Smooth muscle cell (in vitro differentiated cells): ENCODE data around the gene SEMA3F. TPM values are rescaled to one million over a fixed set of nuclear protein-coding genes. Genes with fewer than 3 reads are reported as not detected.

Experiments
- DNase-seq: peaks from one replicate; lab custom pipeline; 2025; ENCODE audit not compliant: unreplicated experiment; lab: John Stamatoyannopoulos, UW
- H2AFZ ChIP-seq: fragments of 200-600 bp; sonication (generic); 2 replicates; pipeline ENCODE4 v1.6.0; 2016; ENCODE audit warnings: antibody characterized with exemption, low read depth, mild to moderate bottlenecking
- H3F3A ChIP-seq: fragments of 200-600 bp; sonication (generic); 2 replicates; pipeline ENCODE4 v1.6.0; 2017; ENCODE audit warnings: antibody characterized with exemption, low read depth
- H3K27ac ChIP-seq: fragments of 200-600 bp; sonication (generic); 2 replicates; pipeline ENCODE4 v1.5.1; 2016; ENCODE audit warnings: low read depth, mild to moderate bottlenecking
- H3K27me3 ChIP-seq: fragments of 200-600 bp; sonication (generic); 2 replicates; pipeline ENCODE4 v1.6.1; 2016; ENCODE audit warnings: low read depth, mild to moderate bottlenecking
- H3K36me3 ChIP-seq: fragments of 200-600 bp; sonication (generic); 2 replicates; pipeline ENCODE4 v1.5.1; 2016; ENCODE audit warnings: low read depth
- H3K4me1 ChIP-seq: fragments of 200-600 bp; sonication (generic); 2 replicates; pipeline ENCODE4 v1.5.1; 2016; ENCODE audit warnings: low read depth
- H3K4me2 ChIP-seq: fragments of 200-600 bp; sonication (generic); 2 replicates; pipeline ENCODE4 v1.6.0; 2016; ENCODE audit warnings: mild to moderate bottlenecking
- H3K4me3 ChIP-seq: fragments of 200-600 bp; sonication (generic); 2 replicates; pipeline ENCODE4 v1.5.1; 2016; ENCODE audit warnings: mild to moderate bottlenecking
- H3K79me2 ChIP-seq: fragments of 200-600 bp; sonication (generic); 2 replicates; pipeline ENCODE4 v1.6.0; 2016; ENCODE audit warnings: low read depth, mild to moderate bottlenecking
- H3K9ac ChIP-seq: fragments of 200-600 bp; sonication (generic); 2 replicates; pipeline ENCODE4 v1.6.0; 2016; ENCODE audit warnings: low read depth
- H3K9me3 ChIP-seq: fragments of 200-600 bp; sonication (generic); replicated peaks from 2 replicates; pipeline ENCODE4 v1.5.1; 2016; ENCODE audit warnings: low read depth
- H4K20me1 ChIP-seq: fragments of 200-600 bp; sonication (generic); 2 replicates; pipeline ENCODE4 v1.6.0; 2016; ENCODE audit warnings: low read depth
- WGBS: methylation state at CpG from one replicate; pipeline ENCODE4 v1.1.7; 2016; ENCODE audit warnings: low lambda C conversion rate; 5-methylcytosine and 5-hydroxymethylcytosine counted together
- polyA plus RNA-seq: library from polyadenylated mRNA; unstranded; fragments of >200 nt; fragmentation: Nextera tagmentation; extraction: Ambion mirVana; gene quantifications from 2 replicates; pipeline ENCODE4 v1.2.1, GENCODE V29; 2016
- total RNA-seq: library from RNA; depleted of rRNA; stranded (reverse); fragments of >200 nt; gene quantifications from 2 replicates; pipeline ENCODE4 v1.2.3, GENCODE V29; 2014
- TF ChIP-seq, protein P1 (sequence below): fragments of 200-600 bp; sonication (generic); IDR thresholded peaks from 2 replicates; pipeline ENCODE4 v1.5.1; 2017; ENCODE audit warnings: borderline replicate concordance, mild to moderate bottlenecking, antibody characterized with exemption; ENCODE audit not compliant: insufficient read depth, poor library complexity, severe bottlenecking

SEMA3F gene
- total and polyA plus RNA-seq, 2 experiments from 2014 or later = 9.2 to 16.9 TPM

DNA sequence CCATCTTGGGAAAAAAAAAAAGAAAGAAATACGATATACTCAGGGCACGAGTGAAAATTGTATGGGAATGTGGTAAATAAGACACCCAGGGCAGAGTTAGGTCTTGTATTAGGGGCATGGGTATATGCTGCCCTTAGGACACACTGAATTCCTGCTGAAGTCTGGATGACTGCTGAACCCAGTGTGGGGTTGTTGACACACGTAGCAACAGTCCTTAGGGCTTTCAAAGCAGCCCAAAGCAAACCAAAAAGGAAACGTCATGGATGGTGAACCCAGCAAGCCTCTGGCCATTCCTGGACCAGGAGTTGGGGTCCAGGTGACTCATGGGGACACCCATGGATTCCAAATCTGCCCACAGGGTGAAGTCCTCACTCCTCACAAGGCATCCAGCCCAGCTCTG, 27.1 kb upstream of the SEMA3F start:
- Histone ChIP-seq H3K27me3 (no peaks in the 10 kb centered on the region), H3K4me1 (peaks cover 24% of the 10 kb centered on the region), H3K27ac (no peak overlapping the region), H3K36me3 (no peaks in the 10 kb centered on the region), H3K9me3 (no peaks in the 10 kb centered on the region), H3K79me2 (no peaks in the 10 kb centered on the region), H3K4me3 (no peak overlapping the region), H4K20me1 (no peaks in the 10 kb centered on the region), H3K4me2 (no peak overlapping the region), H2AFZ (no peak overlapping the region), H3F3A (no peaks in the 10 kb centered on the region), H3K9ac (no peak overlapping the region)
- no peak for DNase-seq
- TF ChIP-seq, protein P1, sequence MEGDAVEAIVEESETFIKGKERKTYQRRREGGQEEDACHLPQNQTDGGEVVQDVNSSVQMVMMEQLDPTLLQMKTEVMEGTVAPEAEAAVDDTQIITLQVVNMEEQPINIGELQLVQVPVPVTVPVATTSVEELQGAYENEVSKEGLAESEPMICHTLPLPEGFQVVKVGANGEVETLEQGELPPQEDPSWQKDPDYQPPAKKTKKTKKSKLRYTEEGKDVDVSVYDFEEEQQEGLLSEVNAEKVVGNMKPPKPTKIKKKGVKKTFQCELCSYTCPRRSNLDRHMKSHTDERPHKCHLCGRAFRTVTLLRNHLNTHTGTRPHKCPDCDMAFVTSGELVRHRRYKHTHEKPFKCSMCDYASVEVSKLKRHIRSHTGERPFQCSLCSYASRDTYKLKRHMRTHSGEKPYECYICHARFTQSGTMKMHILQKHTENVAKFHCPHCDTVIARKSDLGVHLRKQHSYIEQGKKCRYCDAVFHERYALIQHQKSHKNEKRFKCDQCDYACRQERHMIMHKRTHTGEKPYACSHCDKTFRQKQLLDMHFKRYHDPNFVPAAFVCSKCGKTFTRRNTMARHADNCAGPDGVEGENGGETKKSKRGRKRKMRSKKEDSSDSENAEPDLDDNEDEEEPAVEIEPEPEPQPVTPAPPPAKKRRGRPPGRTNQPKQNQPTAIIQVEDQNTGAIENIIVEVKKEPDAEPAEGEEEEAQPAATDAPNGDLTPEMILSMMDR = no peak
- 89% methylated on average over 4 of the region's 4 CpGs for WGBS

DNA sequence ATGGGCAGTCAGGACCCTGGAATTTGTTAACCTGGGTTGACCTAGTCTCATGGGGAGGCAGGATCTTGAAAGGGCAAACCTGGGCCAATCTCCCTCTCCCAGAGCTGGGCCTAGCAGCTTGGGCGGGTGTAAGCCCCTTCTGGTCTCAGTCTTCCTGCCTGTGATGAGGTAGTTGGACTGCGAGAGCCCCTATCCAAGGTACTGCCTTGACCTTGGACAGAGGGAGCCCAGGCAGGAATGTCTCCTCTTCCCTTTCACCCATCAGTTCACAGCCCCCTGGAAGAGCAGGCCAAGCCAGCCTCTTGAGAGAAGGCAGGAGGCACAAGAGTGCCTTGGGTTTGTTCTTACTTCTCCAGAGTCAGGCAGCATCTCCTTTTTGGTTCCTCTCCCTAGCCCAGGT, 24.7 kb upstream of the SEMA3F start:
- no peaks in the 10 kb centered on the region for H3K79me2 ChIP-seq
- no peaks in the 10 kb centered on the region for H3K36me3 ChIP-seq
- H3K27ac ChIP-seq = no peak overlapping the region
- no peak overlapping the region for H3K9ac ChIP-seq
- no peaks in the 10 kb centered on the region for H3F3A ChIP-seq
- H3K27me3 ChIP-seq = no peaks in the 10 kb centered on the region
- H3K4me2 ChIP-seq = no peak overlapping the region
- TF ChIP-seq, protein P1 = no peak
- H3K9me3 ChIP-seq = no peaks in the 10 kb centered on the region
- no peak overlapping the region for H2AFZ ChIP-seq
- no peak overlapping the region for H3K4me3 ChIP-seq
- peaks cover 17% of the 10 kb centered on the region for H3K4me1 ChIP-seq
- 95% methylated on average over 2 of the region's 2 CpGs for WGBS
- H4K20me1 ChIP-seq = no peaks in the 10 kb centered on the region
- no peak for DNase-seq

DNA sequence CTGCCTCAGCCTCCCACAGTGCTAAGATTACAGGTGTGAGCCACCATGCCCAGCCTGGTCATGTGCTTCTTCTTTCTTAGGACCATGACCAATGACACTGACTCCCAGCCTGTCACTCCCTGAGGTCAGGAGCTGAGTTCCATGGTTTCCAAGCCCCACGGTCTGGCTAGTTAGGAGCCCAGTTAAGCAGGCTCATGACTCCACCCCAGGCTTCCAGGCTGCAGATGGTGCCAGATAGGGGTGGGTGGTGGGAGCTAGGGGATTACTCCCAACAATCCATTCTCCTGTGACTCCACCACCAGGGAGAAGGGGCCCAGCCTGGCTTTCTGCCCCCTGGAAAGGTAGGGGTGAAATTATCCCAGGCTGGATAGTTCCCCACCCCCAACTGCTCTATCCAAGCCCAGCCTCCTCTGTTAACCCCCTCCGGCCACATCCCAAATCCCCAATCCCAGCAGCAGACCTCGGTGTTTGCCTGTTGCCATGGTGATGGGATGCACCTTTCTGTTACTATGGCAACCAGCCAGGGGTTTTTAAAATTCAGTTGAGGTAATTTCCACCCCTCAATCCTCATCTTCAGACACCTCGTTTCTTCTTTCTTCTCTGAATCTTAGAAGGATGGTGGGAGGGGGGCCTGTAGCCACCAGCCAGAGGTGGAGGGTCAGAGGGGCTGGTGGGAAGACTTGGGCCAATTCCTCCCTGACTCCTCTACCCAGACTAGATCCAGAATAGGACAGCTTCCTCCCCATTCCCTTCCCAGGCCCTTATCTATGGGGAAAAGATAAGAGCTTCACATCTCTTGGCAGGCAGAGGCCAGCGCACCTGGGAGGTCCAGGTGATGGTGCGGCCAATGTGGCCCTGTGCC, 22.5 kb upstream of the SEMA3F start:
- Histone ChIP-seq H3K36me3 (no peaks in the 10 kb centered on the region), H4K20me1 (no peaks in the 10 kb centered on the region), H3F3A (no peaks in the 10 kb centered on the region), H3K9ac (no peak overlapping the region), H3K4me1 (peaks cover 12% of the 10 kb centered on the region), H3K79me2 (no peaks in the 10 kb centered on the region), H3K4me2 (no peak overlapping the region), H3K9me3 (no peaks in the 10 kb centered on the region), H3K4me3 (no peak overlapping the region), H2AFZ (no peak overlapping the region), H3K27ac (no peak overlapping the region), H3K27me3 (no peaks in the 10 kb centered on the region)
- TF ChIP-seq, protein P1 = no peak
- WGBS = 72% methylated on average over 6 of the region's 6 CpGs
- no peak for DNase-seq

DNA sequence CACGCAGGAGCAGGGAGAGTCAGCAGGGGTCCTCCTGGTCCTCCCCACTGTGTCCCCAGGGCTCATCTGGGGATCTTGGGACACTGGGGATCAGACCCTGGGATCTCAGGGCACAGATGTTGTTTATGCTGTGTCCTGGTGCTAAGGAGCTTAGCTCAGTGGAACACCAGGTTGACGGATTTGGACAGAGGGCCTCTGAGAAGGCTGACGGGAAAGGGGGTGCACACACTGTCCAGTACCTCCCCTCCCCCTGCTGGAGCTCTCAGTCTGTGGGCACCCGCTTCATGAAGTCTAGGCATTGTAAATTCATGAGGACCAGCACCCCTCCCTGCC, 21.9 kb upstream of the SEMA3F start:
- Histone ChIP-seq H3K4me1 (peaks cover 18% of the 10 kb centered on the region), H3K4me2 (no peak overlapping the region), H3K9me3 (no peaks in the 10 kb centered on the region), H3K9ac (no peak overlapping the region), H3K36me3 (no peaks in the 10 kb centered on the region), H4K20me1 (no peaks in the 10 kb centered on the region), H2AFZ (no peak overlapping the region), H3K27me3 (no peaks in the 10 kb centered on the region), H3K79me2 (no peaks in the 10 kb centered on the region), H3F3A (no peaks in the 10 kb centered on the region), H3K4me3 (no peak overlapping the region), H3K27ac (no peak overlapping the region)
- DNase-seq = no peak
- TF ChIP-seq, protein P1 = no peak
- WGBS = 81% methylated on average over 4 of the region's 4 CpGs
